ENCODE measurements around the gene ZCCHC2. TPM values are rescaled to one million over a fixed set of nuclear protein-coding genes. Genes with fewer than 3 reads are reported as not detected.

Gene ZCCHC2
- total and polyA plus RNA-seq, 2 of the 8 experiments (the other 6 are each of a cell fraction or from before 2014, with no cell fraction given), result 13.5 to 18.6 TPM

- FAIRE-seq (no peak), DNase-seq (ENCODE audit: low read depth in 1 of 2, low spot score in 2 of 2) (no peak)
- no peak overlapping the region for H2BK5ac ChIP-seq (ENCODE audit: low read depth, low read length)
- no peak overlapping the region for H3K4ac ChIP-seq (replicated peaks; ENCODE audit: insufficient read length, low read depth, low read length)
- H3K4me3 ChIP-seq (ENCODE audit: extremely low read depth in 1 of 4, insufficient read depth in 2 of 4, low read depth in 3 of 4, low read length in 4 of 4), result no peak overlapping the region
- no peaks in the 10 kb centered on the region for H3K79me1 ChIP-seq (ENCODE audit: low read depth, low read length)
- no peak overlapping the region for H3K14ac ChIP-seq (ENCODE audit: insufficient read length)
- no peak overlapping the region for H2AK5ac ChIP-seq (ENCODE audit: low read depth, low read length)
- H3K23me2 ChIP-seq (ENCODE audit: low read depth, low read length), result peaks cover 4% of the 10 kb centered on the region; the same call in 1 of the 2 replicates
- H2AFZ ChIP-seq (ENCODE audit: low read length), result no peak overlapping the region
- H4K8ac ChIP-seq (ENCODE audit: extremely low read depth, insufficient read depth, low read length), result no peak overlapping the region; the same call in 1 of the 2 replicates
- H2BK12ac ChIP-seq (ENCODE audit: low read depth, low read length), result no peak overlapping the region
- ChIA-PET CTCF (ENCODE audit: partially characterized antibody) (no interaction called here), POLR2A (ENCODE audit: partially characterized antibody) (no interaction called here)
- H2BK15ac ChIP-seq (ENCODE audit: low read length), result no peak overlapping the region
- peaks cover 0 to 1% of the 10 kb centered on the region in 2 experiments for H4K20me1 ChIP-seq (replicated peaks in 1 of 2; ENCODE audit: control insufficient read depth in 1 of 2, insufficient read depth in 2 of 2, low read length in 2 of 2)
- H4K91ac ChIP-seq (replicated peaks; ENCODE audit: insufficient read length, low read length), result no peak overlapping the region
- no peak overlapping the region for H3K4me2 ChIP-seq (ENCODE audit: insufficient read depth in 1 of 2, low read depth in 2 of 2, low read length in 2 of 2)
- H3K27ac ChIP-seq (ENCODE audit: low read depth, low read length), result no peak overlapping the region
- no peak overlapping the region for H2BK120ac ChIP-seq (replicated peaks; ENCODE audit: low read depth, low read length)
- H4K5ac ChIP-seq (ENCODE audit: insufficient read length, low read depth, low read length), result no peak overlapping the region
- H3K79me2 ChIP-seq (ENCODE audit: control insufficient read depth in 1 of 2, insufficient read depth in 2 of 2, low read length in 2 of 2), result no peaks in the 10 kb centered on the region
- no peak overlapping the region for H3K18ac ChIP-seq (ENCODE audit: extremely low read depth, low read length)
- WGBS, 2 experiments (ENCODE audit: extremely low coverage in 1 of 2, insufficient coverage in 1 of 2, insufficient read length in 1 of 2, insufficient replicate concordance in 2 of 2, low coverage in 1 of 2, low lambda C conversion rate in 2 of 2, missing lambda C conversion rate in 1 of 2), result 89% methylated on average over 9 of the region's 9 CpGs; no CpG with 5 or more reads in 1 of the 2 experiments
- H3K36me3 ChIP-seq (ENCODE audit: control insufficient read depth in 2 of 4, insufficient read depth in 4 of 4, low read length in 3 of 4), result no peaks in the 10 kb centered on the region
- H3K4me1 ChIP-seq (replicated peaks in 1 of 4; ENCODE audit: control insufficient read depth in 3 of 4, insufficient read depth in 4 of 4, low read length in 3 of 4), result no peaks in the 10 kb centered on the region
- H3K56ac ChIP-seq (replicated peaks; ENCODE audit: insufficient read length, low read depth, low read length), result no peak overlapping the region
- H3K23ac ChIP-seq (ENCODE audit: insufficient read length), result no peak overlapping the region
- peaks cover 0 to 9% (median 4%) of the 10 kb centered on the region in 4 experiments; a peak in 3 of 7 replicates for H3K27me3 ChIP-seq (replicated peaks in 1 of 4; ENCODE audit: control insufficient read depth in 3 of 4, extremely low read depth in 1 of 4, insufficient read depth in 3 of 4, low read length in 3 of 4)
- H2BK20ac ChIP-seq (ENCODE audit: low read length), result no peak overlapping the region
- no peaks in the 10 kb centered on the region for H3K9me3 ChIP-seq (ENCODE audit: insufficient read depth in 2 of 2, low read depth in 1 of 2, low read length in 1 of 2)
- no peak overlapping the region for H3K9ac ChIP-seq (replicated peaks in 1 of 4; ENCODE audit: extremely low read depth in 1 of 4, low read depth in 3 of 4, low read length in 3 of 4)
Measured at GRCh38 chr18:62518460-62519375, 4.1 kb upstream of the ZCCHC2 start.
